GM23338 (cell line): ENCODE data around the gene CMSS1. TPM values are rescaled to one million over a fixed set of nuclear protein-coding genes. Genes with fewer than 3 reads are reported as not detected.

Experiments
- ATAC-seq: fragments of 200-7000 bp; cut with Tn5 transposase; 3 replicates; pipeline ENCODE4 v1.9.1; 2020
- DNase-seq: peaks from one replicate; pipeline ENCODE4 v3.0.0-alpha.2; 2015; ENCODE audit warnings: low spot score
- H2AFZ ChIP-seq: fragments of 200-600 bp; sonication (generic); 2 replicates; pipeline ENCODE4 v1.8.0; 2016; ENCODE audit warnings: antibody characterized with exemption, mild to moderate bottlenecking, moderate library complexity
- H3F3A ChIP-seq: fragments of 200-600 bp; sonication (generic); replicated peaks from 2 replicates; pipeline ENCODE4 v1.8.0; 2017; ENCODE audit warnings: antibody characterized with exemption, mixed run types, low read depth
- H3K27ac ChIP-seq: fragments of 200-600 bp; sonication (generic); 2 replicates; pipeline ENCODE4 v1.6.1; 2016; ENCODE audit warnings: low read depth
- H3K27me3 ChIP-seq: fragments of 200-600 bp; sonication (generic); 2 replicates; pipeline ENCODE4 v1.8.0; 2016; ENCODE audit warnings: mild to moderate bottlenecking, mixed run types, moderate library complexity; ENCODE audit not compliant: insufficient read depth
- H3K36me3 ChIP-seq: fragments of 200-600 bp; sonication (generic); 2 replicates; pipeline ENCODE4 v1.8.0; 2016; ENCODE audit warnings: mild to moderate bottlenecking; ENCODE audit not compliant: insufficient read depth
- H3K4me1 ChIP-seq: fragments of 200-600 bp; sonication (generic); 2 replicates; pipeline ENCODE4 v1.8.0; 2016; ENCODE audit warnings: mild to moderate bottlenecking, moderate library complexity; ENCODE audit not compliant: insufficient read depth
- H3K4me2 ChIP-seq: fragments of 200-600 bp; sonication (generic); 2 replicates; pipeline ENCODE4 v1.7.1; 2017; ENCODE audit warnings: mixed run types
- H3K4me3 ChIP-seq: fragments of 200-600 bp; sonication (generic); 2 replicates; pipeline ENCODE4 v1.6.1; 2016; ENCODE audit warnings: mixed run types
- H3K79me2 ChIP-seq: fragments of 200-600 bp; sonication (generic); replicated peaks from 2 replicates; pipeline ENCODE4 v1.8.0; 2017; ENCODE audit warnings: mild to moderate bottlenecking; ENCODE audit not compliant: insufficient read depth
- H3K9me2 ChIP-seq: fragments of 200-600 bp; sonication (generic); 2 replicates; pipeline ENCODE4 v1.8.0; 2017; ENCODE audit not compliant: insufficient read depth
- H4K20me1 ChIP-seq: fragments of 200-600 bp; sonication (generic); replicated peaks from 2 replicates; pipeline ENCODE4 v1.8.0; 2017; ENCODE audit warnings: mild to moderate bottlenecking; ENCODE audit not compliant: insufficient read depth
- H3K27ac Mint-ChIP-seq: 2 replicates; pipeline ENCODE4 v1.8.0; 2020; ENCODE audit warnings: inconsistent platforms, mild to moderate bottlenecking, moderate library complexity, mixed read lengths
- H3K27me3 Mint-ChIP-seq: 3 replicates; pipeline ENCODE4 v1.8.0; 2022; ENCODE audit warnings: low read depth, mild to moderate bottlenecking, moderate library complexity, mixed read lengths, inconsistent platforms; ENCODE audit not compliant: insufficient read depth, poor library complexity
- H3K36me3 Mint-ChIP-seq: 3 replicates; pipeline ENCODE4 v1.8.0; 2021; ENCODE audit warnings: low read depth, mild to moderate bottlenecking, inconsistent platforms, moderate library complexity, mixed read lengths
- H3K4me1 Mint-ChIP-seq: 3 replicates; pipeline ENCODE4 v1.8.0; 2020; ENCODE audit warnings: mild to moderate bottlenecking, inconsistent platforms, mixed read lengths
- H3K4me3 Mint-ChIP-seq: 3 replicates; pipeline ENCODE4 v1.8.0; 2021; ENCODE audit warnings: moderate library complexity, mild to moderate bottlenecking, inconsistent platforms, mixed read lengths
- H3K9me3 Mint-ChIP-seq: 3 replicates; pipeline ENCODE4 v1.8.0; 2020; ENCODE audit warnings: moderate library complexity, mild to moderate bottlenecking, inconsistent platforms, mixed read lengths
- CREB1 ChIP-seq: fragments of 250-450 bp; sonication (Bioruptor Pico); IDR thresholded peaks from 2 replicates; pipeline ENCODE4 v1.5.0; 2020; ENCODE audit warnings: low read depth, mild to moderate bottlenecking, moderate library complexity
- CTCF ChIP-seq, 2 experiments: fragments of 200-600 bp in 1 of 2; sonication (generic) in 1 of 2; conservative IDR thresholded peaks; 2 replicates each; pipeline versions ENCODE4 v1.5.1 to v1.6.1; 2016 to 2017; ENCODE audit warnings: antibody characterized with exemption in 2 of 2, low read depth in 2 of 2, mild to moderate bottlenecking in 2 of 2, moderate library complexity in 1 of 2
- ETS1 ChIP-seq: IDR thresholded peaks from 2 replicates; pipeline ENCODE4 v1.6.1; 2016; ENCODE audit warnings: antibody characterized with exemption
- EZH2 ChIP-seq: fragments of 200-600 bp; sonication (generic); IDR thresholded peaks from one replicate; pipeline ENCODE4 v1.8.0; 2017; ENCODE audit warnings: antibody characterized with exemption, mild to moderate bottlenecking, low read depth; ENCODE audit not compliant: unreplicated experiment
- JUNB ChIP-seq: IDR thresholded peaks from one replicate; pipeline ENCODE4 v1.6.1; 2016; ENCODE audit warnings: antibody characterized with exemption; ENCODE audit not compliant: unreplicated experiment
- NANOG ChIP-seq: IDR thresholded peaks from 2 replicates; pipeline ENCODE4 v1.6.1; 2016; ENCODE audit warnings: antibody characterized with exemption, borderline replicate concordance
- POLR2AphosphoS5 ChIP-seq: IDR thresholded peaks from 2 replicates; pipeline ENCODE4 v1.6.1; 2016; ENCODE audit warnings: antibody characterized with exemption, low read depth
- REST ChIP-seq: IDR thresholded peaks from one replicate; pipeline ENCODE4 v1.6.1; 2018; ENCODE audit warnings: antibody characterized with exemption; ENCODE audit not compliant: unreplicated experiment
- STAT1 ChIP-seq: IDR thresholded peaks from one replicate; pipeline ENCODE4 v1.6.1; 2016; ENCODE audit warnings: antibody characterized with exemption; ENCODE audit not compliant: unreplicated experiment
- ZNF114 ChIP-seq: fragments of 250-450 bp; sonication (Bioruptor Pico); IDR thresholded peaks from 2 replicates; pipeline ENCODE4 v1.5.0; 2020; ENCODE audit warnings: mild to moderate bottlenecking, moderate library complexity
- polyA plus RNA-seq: library from polyadenylated mRNA; unstranded; fragments of >200 nt; fragmentation: Nextera tagmentation; extraction: Ambion mirVana; gene quantifications from 2 replicates; pipeline ENCODE4 v1.2.1, GENCODE V29; 2016
- total RNA-seq: library from RNA; depleted of rRNA; stranded (reverse); fragments of >200 nt; shearing (Covaris generic); gene quantifications from 2 replicates; pipeline ENCODE4 v1.2.3, GENCODE V29; 2014

The CMSS1 gene
- total and polyA plus RNA-seq, 2 experiments from 2014 or later, result 39.4 to 187 TPM

- no peak for ATAC-seq
- H3K4me3 ChIP-seq, result no peak overlapping the region
- no peak overlapping the region for H3K4me2 ChIP-seq
- H3K9me2 ChIP-seq, result no peaks in the 10 kb centered on the region
- H3K27me3 Mint-ChIP-seq, result peaks cover 4% of the 10 kb centered on the region
- H3K27ac Mint-ChIP-seq, result no peak overlapping the region
- TF ChIP-seq JUNB (no peak), STAT1 (no peak), ZNF114 (CRISPR knock-in tag) (no peak), NANOG (no peak), POLR2AphosphoS5 (no peak), ETS1 (no peak), CREB1 (no peak), CTCF (conservative IDR thresholded peaks at IDR 0.05; ENCODE audit: low read depth in 2 of 2) (no peak), EZH2 (no peak), REST (no peak)
- no peak overlapping the region for H3K27ac ChIP-seq
- H3K79me2 ChIP-seq, result no peaks in the 10 kb centered on the region
- no peaks in the 10 kb centered on the region for H3K27me3 ChIP-seq
- H3F3A ChIP-seq, result no peaks in the 10 kb centered on the region
- H4K20me1 ChIP-seq, result no peaks in the 10 kb centered on the region
- peaks cover 41% of the 10 kb centered on the region for H3K4me1 Mint-ChIP-seq
- no peak for DNase-seq
- H2AFZ ChIP-seq, result no peak overlapping the region
- no peaks in the 10 kb centered on the region for H3K36me3 ChIP-seq
- H3K36me3 Mint-ChIP-seq, result no peaks in the 10 kb centered on the region
- H3K4me1 ChIP-seq, result peaks cover 28% of the 10 kb centered on the region; the same call in 1 of the 2 replicates
- no peaks in the 10 kb centered on the region for H3K9me3 Mint-ChIP-seq
- no peak overlapping the region for H3K4me3 Mint-ChIP-seq
Measured at GRCh38 chr3:100087198-100087597, 269.5 kb downstream of the CMSS1 start.
